Measurements from ENCODE around the gene PLSCR1.

Gene PLSCR1

GRCh38 chr3:146544929-146545528, 622 bp upstream of the PLSCR1 start:
- Histone ChIP-seq H3K9ac (peak overlapping the region; percentile 85), H4K20me1 (ENCODE audit: insufficient read depth) (no peaks in the 10 kb centered on the region), H3K4me2 (peak overlapping the region; percentile 97), H2AFZ (ENCODE audit: low read depth) (peak overlapping the region; percentile 77), H3K4me1 (ENCODE audit: low read depth, poor library complexity, severe bottlenecking) (peaks cover 84% of the 10 kb centered on the region), H3K36me3 (ENCODE audit: insufficient read depth) (no peaks in the 10 kb centered on the region), H3K27ac (peak overlapping the region; percentile 77), H3K4me3 (IDR thresholded peaks at IDR 0.05; ENCODE audit: insufficient read depth, low read depth, low read length) (no peak overlapping the region), H3K27me3 (ENCODE audit: insufficient read depth, low read depth) (no peaks in the 10 kb centered on the region), H3K79me2 (ENCODE audit: insufficient read depth, low read depth) (peaks cover 46% of the 10 kb centered on the region)
- TF ChIP-seq, protein P1, sequence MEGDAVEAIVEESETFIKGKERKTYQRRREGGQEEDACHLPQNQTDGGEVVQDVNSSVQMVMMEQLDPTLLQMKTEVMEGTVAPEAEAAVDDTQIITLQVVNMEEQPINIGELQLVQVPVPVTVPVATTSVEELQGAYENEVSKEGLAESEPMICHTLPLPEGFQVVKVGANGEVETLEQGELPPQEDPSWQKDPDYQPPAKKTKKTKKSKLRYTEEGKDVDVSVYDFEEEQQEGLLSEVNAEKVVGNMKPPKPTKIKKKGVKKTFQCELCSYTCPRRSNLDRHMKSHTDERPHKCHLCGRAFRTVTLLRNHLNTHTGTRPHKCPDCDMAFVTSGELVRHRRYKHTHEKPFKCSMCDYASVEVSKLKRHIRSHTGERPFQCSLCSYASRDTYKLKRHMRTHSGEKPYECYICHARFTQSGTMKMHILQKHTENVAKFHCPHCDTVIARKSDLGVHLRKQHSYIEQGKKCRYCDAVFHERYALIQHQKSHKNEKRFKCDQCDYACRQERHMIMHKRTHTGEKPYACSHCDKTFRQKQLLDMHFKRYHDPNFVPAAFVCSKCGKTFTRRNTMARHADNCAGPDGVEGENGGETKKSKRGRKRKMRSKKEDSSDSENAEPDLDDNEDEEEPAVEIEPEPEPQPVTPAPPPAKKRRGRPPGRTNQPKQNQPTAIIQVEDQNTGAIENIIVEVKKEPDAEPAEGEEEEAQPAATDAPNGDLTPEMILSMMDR (conservative IDR thresholded peaks at IDR 0.05; ENCODE audit: low read depth, low read length): no peak

DNA sequence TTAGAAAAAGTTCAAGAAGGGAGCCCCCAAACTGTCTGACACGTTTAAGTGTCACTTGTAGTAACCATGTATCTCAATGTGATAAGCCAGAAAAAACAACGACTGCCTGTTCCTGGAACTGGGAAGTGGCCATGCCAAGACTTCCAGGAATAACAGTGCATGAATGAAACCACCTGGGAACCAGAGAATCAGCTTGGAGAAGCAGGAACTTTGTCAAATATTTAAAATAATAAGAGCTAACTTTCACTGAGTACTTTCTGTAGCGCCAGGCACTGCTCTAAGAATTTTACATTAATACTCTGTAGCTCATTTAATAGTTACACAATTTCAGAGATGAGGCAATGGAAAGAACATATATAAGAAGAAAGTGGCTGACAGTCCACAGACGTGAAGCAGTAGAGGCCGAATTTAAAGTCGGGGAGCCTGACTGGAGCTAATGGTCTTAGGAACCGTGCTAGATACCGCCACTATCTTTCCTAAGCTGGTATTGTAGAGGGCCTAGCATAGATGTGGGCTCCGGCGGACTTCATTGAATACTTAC, 876 bp downstream of the PLSCR1 start:
- TF ChIP-seq, protein P1 (conservative IDR thresholded peaks at IDR 0.05; ENCODE audit: low read depth, low read length): no peak
- H3K9ac ChIP-seq: peak overlapping the region; percentile 85
- peak overlapping the region; percentile 69 for H3K4me3 ChIP-seq (IDR thresholded peaks at IDR 0.05; ENCODE audit: insufficient read depth, low read depth, low read length)
- H3K4me2 ChIP-seq: peak overlapping the region; percentile 97
- no peaks in the 10 kb centered on the region for H4K20me1 ChIP-seq (ENCODE audit: insufficient read depth)
- H3K4me1 ChIP-seq (ENCODE audit: low read depth, poor library complexity, severe bottlenecking): peaks cover 84% of the 10 kb centered on the region
- H3K27me3 ChIP-seq (ENCODE audit: insufficient read depth, low read depth): no peaks in the 10 kb centered on the region
- H3K27ac ChIP-seq: peak overlapping the region; percentile 77
- H3K36me3 ChIP-seq (ENCODE audit: insufficient read depth): no peaks in the 10 kb centered on the region
- peaks cover 59% of the 10 kb centered on the region for H3K79me2 ChIP-seq (ENCODE audit: insufficient read depth, low read depth)
- H2AFZ ChIP-seq (ENCODE audit: low read depth): peak overlapping the region; percentile 77; the same call in 1 of the 2 replicates

DNA sequence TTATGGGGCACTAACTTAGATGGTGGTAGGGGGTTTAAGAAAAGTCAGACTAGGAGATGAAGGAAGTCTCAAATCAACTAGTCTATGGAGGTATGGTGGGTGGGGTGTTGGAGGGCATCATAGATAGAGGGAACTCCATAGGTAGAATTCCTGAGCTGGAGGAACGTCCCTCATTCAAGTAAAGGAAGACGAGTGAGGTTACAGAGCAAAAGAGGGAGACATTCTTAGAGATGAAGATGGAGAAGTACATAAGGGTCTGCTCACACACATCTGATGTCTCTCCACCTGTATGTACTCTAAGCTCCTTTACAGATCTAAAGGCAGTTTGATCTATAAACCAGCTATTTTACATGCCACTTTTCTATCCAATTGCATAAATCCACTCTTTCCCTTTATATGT, 1.4 kb downstream of the PLSCR1 start:
- Histone ChIP-seq H3K36me3 (ENCODE audit: insufficient read depth) (no peaks in the 10 kb centered on the region), H3K4me3 (IDR thresholded peaks at IDR 0.05; ENCODE audit: insufficient read depth, low read depth, low read length) (peak overlapping the region; percentile 69), H3K27ac (peak overlapping the region; percentile 77; the same call in 1 of the 2 replicates), H3K4me2 (peak overlapping the region; percentile 97), H3K27me3 (ENCODE audit: insufficient read depth, low read depth) (no peaks in the 10 kb centered on the region), H3K4me1 (ENCODE audit: low read depth, poor library complexity, severe bottlenecking) (peaks cover 84% of the 10 kb centered on the region), H3K79me2 (ENCODE audit: insufficient read depth, low read depth) (peaks cover 64% of the 10 kb centered on the region), H4K20me1 (ENCODE audit: insufficient read depth) (no peaks in the 10 kb centered on the region), H3K9ac (peak overlapping the region; percentile 85), H2AFZ (ENCODE audit: low read depth) (no peak overlapping the region)
- TF ChIP-seq, protein P1 (conservative IDR thresholded peaks at IDR 0.05; ENCODE audit: low read depth, low read length): no peak

GRCh38 chr3:146542179-146542578, 2.2 kb downstream of the PLSCR1 start:
- TF ChIP-seq, protein P1 (conservative IDR thresholded peaks at IDR 0.05; ENCODE audit: low read depth, low read length): no peak
- no peak overlapping the region for H3K4me3 ChIP-seq (IDR thresholded peaks at IDR 0.05; ENCODE audit: insufficient read depth, low read depth, low read length)
- peak overlapping the region; percentile 82 for H3K27ac ChIP-seq
- no peaks in the 10 kb centered on the region for H3K27me3 ChIP-seq (ENCODE audit: insufficient read depth, low read depth)
- H3K4me1 ChIP-seq (ENCODE audit: low read depth, poor library complexity, severe bottlenecking): peaks cover 84% of the 10 kb centered on the region
- H3K79me2 ChIP-seq (ENCODE audit: insufficient read depth, low read depth): peaks cover 72% of the 10 kb centered on the region
- H3K36me3 ChIP-seq (ENCODE audit: insufficient read depth): no peaks in the 10 kb centered on the region
- no peaks in the 10 kb centered on the region for H4K20me1 ChIP-seq (ENCODE audit: insufficient read depth)
- no peak overlapping the region for H2AFZ ChIP-seq (ENCODE audit: low read depth)
- peak overlapping the region; percentile 97 for H3K4me2 ChIP-seq
- H3K9ac ChIP-seq: peak overlapping the region; percentile 24; the same call in 1 of the 2 replicates

All from KMS-11 (cell line).